MV-4-11 (cell line): ENCODE results near the gene APEX2.
"Not testable (repeated sequence)": the region's sequence is repeated elsewhere in the genome, so short reads cannot be mapped to it uniquely, and the experiment has no call there.

Source experiments
- DNase-seq: peaks from one replicate; lab custom pipeline; 2025; lab: John Stamatoyannopoulos, UW

APEX2 gene

DNA sequence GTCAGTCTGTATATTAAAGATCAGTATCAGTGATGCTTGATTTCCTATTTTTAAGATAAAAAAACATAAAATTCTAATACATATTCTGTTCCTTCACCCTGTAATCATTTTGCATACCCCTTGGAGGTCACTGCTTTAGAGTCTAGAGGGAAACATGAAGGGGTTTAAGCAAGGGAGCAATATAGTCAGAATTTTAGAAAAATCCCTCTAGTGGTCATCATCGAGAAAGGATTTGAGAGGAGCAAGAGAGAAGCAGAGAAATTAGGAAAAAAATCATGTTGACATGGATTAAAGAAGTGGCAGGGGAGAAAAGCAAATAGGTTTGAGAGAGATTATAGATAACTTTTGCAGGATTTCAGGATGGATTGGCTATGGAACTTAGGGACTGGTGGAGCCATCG lies 11.1 kb downstream of the APEX2 start:
- DNase-seq = peak; percentile 0

DNA sequence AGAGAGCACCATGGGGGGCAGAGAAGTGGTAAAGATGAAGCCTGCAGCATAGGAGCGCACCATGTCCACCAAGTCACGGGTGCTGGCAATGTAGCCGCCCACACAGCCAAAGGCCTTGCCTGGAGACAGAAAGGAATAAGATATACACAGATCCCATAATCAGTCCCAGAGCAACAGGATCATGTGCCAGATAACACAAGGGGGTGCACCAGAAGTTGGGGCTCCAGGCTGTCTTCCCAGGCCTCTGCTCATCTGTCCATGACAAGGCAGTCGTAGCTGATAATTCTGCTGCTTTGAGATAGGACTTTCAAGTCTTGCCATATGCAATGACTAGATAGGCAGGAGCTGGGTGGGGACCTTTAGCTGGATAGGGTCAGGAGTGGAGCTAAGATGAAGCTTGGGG lies 14.7 kb downstream of the APEX2 start:
- no peak for DNase-seq

DNA sequence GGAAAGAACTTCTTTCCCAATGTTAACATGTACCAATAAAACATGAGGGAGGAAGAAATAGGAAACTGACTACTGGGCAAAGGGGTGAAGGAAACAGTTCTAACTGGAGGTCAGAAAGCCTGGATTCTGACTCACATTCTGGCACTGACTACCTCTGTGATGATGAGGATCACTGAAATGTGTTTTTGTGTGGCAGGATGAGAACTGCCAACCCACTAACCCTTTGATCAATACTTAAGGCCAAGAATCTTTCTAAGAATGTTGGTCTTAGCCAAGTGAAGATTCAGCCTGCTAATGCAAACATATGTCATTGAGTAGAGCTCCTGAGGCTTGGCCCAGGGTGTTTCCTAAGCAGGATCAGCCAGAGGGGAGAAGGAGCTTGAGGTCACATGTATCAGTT lies 26.0 kb downstream of the APEX2 start:
- DNase-seq = no peak

DNA sequence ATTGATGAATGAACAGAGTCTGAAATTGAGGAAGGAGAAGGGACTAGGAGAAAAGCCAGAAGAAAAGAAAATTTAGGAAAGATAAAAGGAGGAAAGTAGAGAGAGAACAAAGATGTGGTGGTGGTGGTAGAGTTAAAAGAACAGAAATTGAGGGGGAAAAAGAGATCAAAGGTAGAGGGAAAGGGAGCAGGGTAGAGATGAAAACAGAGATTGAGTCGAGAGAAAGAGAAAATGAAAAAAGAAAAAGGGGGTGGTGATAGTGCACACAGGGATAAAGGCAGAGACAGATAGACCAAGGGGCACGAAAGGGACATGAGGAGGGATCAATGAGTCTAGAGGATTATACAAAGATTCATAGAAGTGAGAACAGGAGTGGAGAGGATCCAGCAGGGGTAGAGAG lies 26.7 kb downstream of the APEX2 start:
- DNase-seq = no peak

DNA sequence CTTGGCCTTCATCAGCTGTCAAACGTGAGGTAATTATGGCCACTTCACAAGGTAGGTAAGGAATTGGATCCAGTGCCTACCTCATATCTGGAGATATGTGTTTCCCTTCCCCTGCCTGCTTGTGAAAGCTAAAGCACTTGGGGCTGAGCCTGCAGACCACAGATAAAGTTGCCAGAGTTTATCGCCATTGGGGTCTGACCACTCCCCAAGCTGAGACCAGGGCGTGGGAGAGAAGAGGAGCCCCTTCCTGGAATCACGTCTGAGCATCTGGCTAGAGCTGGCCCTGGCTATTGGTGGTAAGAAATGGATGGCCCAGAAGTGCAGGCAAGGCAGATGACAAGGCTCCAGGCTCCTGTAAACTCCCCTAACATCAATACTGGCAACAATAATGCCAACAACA lies 27.9 kb downstream of the APEX2 start:
- no peak for DNase-seq

DNA sequence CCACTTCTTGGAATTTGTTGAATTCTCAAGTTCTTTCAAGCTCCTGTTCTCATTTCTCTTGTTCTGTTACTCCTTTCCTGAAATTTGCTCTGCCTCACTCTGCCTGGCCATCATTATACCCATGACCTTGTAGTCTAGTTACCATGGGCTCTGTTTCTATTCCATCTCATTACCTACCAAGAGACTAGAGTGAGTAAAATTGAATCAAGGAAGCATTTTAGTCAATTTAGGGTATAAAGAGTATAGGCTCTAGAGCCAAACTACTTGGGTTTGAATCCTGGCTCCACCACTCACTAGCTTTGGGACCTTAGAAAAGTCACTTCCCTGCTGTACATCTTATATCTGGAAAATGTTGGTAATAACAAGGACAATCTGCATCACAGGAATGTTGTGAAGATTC lies 28.4 kb downstream of the APEX2 start:
- no peak for DNase-seq

DNA sequence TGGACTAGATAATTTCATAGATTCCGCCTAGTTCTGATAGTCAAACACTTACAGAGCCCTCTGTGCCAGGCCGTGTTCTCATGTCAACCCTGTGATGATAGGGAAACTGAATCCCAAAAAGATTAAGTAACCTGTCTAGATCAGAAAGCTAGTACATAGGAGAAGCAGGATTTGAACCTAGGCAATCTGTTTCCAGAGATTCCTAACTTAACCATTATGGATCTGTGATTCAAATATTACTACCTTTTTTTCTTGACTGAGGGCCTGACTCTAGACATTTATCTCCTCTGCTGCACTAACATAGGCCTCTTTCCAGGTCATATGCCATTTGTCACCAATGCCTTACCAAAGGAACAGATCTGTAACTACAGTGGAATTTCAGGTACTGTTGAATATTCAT lies 29.1 kb downstream of the APEX2 start:
- DNase-seq = no peak

DNA sequence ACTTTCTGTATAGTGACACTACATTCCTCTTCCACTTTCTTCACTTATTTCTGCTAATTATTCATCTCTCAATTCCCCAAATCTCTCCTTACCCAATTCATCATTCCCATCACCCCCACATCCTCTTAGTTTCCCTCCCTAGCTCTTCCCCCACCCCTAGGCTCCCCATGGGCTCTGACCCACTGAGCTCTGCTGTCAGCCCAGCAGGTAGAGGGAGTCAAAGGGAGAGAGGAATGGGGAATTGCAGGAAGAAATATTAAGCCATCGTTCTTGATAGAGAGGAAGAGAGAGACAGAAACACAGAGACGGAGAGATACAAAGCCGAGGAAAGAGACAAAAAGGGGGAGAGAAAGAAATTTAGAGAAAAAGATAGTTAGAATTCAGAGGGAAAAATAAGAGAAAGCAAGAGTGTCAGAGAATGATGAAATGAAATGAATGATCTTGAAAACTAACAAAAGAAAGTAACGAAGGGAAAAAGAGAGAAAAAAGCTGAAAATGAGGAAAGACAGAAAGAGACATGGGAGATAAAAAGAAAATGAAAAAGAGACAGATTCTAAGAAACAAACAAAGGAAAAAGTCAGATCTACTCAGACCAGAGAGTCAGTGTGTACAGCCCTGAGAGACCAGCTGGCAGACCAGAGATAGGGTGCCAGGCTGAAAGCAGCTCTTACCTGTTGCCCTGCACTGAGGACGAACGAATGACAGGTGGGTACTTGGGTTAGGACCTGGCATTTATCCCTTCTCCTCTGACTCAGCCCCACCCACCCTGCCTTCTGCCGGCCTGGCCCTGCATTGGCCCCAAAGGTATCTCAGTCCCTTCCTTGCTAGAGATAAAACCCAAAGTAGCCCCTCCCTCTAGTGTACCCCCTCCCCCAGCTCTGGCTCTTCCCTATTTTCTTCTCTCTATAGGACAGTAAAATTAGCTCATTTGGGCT lies 30.4 kb downstream of the APEX2 start, which contains the start of gene ALAS2:
ALAS2 (minus strand) TSS at position 707 of the 935 bp plus-strand sequence. CDS start 4,977 bp downstream, outside the sequence.
- no peak for DNase-seq

DNA sequence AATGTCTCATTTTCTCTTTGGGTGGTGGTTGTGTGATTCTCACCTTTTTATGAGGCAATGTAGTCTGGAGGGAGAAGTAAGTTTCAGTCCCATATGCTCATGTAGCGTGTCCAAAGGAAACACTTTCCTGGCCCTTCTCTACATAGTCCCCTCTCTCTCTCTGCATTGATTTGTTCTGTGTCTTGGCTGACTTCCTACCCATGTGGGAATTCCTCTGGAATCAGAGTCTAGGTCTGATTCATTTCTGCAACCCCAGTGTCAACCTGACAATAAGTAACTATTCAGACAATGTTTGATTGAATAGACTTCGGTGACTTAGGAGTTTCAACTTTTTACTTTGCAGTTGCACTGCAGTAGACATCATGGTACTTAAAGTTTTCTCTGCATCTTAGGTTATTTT lies 33.3 kb downstream of the APEX2 start:
- no peak for DNase-seq

DNA sequence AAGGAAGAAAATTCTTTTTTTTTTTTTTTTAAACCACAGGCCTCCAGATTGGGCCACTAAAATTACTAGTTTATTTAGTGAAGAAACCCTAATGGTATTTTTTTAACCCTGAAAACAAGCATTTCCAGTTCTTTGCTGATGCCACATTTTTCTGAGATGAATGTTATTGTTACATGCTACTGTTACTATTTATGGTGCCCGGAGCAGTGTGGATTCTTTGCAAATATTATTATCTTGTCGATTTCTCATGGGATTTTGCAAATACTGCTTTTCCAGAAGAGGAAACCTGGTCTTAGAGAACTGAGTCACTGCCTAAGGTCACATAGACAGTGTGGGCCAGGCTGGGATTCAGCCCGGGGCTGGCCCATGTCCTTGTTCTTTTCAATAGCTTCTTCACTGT lies 39.3 kb downstream of the APEX2 start:
- no peak for DNase-seq

DNA sequence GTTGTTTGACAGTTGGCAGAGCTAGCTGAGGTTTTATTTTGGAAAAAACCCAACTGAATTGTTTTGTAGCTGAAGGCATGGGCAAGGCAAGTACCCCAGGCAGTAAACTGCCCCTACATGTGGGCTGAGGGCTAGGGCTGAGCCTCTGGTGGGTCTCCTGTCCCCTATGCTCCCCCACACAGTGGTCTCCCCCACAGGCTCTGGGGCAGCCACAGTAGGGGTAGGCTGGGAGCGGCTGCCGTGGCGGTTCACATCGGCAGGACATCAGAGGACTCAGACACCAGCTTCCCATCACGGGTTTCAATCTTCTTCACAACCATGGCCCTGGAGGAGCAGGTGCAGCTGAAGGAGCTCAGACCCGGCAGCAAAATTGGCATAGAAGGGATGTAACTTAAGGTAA lies 41.4 kb downstream of the APEX2 start:
- no peak for DNase-seq

DNA sequence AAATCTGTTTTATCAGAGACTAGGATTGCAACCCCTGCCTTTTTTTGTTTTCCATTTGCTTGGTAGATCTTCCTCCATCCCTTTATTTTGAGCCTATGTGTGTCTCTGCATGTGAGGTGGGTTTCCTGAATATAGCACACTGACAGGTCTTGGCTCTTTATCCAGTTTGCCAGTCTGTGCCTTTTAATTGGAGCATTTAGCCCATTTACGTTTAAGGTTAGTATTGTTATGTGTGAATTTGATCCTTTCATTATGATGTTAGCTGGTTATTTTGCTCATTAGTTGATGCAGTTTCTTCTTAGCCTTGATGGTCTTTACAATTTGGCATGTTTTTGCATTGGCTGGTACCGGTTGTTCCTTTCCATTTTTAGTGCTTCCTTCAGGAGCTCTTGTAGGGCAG lies 50.4 kb downstream of the APEX2 start:
- DNase-seq = not testable (repeated sequence)

DNA sequence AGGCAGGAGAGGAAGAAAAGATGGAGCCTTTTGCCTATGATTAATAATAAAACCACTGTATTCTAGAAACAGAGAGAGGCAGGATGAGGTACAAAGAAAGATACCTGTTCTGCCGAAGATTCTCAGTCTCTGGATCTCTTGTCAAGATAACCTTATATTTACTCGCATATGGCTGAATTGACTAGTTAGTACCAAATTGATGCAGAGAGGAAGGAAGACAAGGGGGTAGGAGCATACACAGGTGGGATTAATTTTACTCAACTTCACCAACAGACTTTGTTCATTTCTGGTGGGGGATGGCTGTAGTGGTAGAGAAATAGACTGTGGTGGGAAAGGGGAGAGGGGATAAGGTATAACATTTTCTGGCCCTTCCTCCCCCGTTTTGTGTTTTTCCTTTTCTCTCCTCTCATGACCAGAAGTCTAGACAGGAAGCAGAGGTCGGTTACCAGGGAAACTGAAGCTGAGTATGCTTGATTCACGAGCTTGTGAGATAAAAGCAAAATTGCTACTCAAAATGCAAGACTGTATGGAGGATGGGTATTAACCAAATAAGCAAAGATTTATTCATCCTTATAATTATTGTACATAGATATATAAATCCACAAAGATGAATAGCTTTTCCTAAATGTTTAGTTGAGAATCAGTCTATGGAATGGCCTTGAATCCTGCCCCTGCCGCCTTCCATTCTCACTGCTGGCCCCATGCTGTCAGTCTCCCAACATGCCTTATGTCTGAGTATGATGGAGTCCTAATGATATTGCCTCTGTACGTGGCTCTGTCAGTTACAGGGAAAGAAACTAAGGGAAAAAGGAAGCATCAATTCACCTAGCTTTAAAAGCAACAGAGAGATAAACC lies 56.9 kb downstream of the APEX2 start:
- DNase-seq = no peak

DNA sequence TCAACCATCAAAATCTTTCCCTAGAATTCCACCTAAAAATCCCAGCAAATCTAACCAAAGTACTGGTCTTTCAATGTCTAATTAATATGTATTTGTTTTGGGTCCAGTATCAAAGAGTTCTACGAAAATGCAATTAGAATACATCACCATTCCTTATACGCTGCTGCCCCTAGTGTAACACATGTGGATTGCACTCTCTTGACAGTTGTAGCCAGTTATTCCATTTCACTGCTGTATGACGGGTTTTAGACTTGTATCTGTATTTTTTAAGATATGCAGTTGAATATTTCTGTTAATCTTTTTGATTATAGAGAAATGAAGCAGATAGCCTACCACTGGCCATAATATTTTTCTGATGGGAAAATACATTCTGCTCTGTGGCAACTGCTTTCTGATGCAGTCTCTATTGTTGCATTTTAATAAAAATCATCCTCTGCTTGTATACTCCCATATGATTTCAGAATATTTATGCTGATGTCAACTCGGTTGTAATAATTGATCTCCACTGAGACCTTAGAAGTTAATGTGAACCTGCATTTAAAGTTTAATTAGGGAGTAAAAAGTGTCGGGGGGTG lies 57.6 kb downstream of the APEX2 start:
- DNase-seq = no peak
